Left lobe of liver (tissue), 2 donors: ENCODE data around the gene CABLES1. TPM values are rescaled to one million over a fixed set of nuclear protein-coding genes. Genes with fewer than 3 reads are reported as not detected.
A peak's percentile ranks its signal among the peaks of the same experiment; 100 is the strongest.
"Not testable (repeated sequence)": the region's sequence is repeated elsewhere in the genome, so short reads cannot be mapped to it uniquely, and the experiment has no call there.

Experiments used
- ATAC-seq: fragments of 200-7000 bp; cut with Tn5 transposase; one replicate; pipeline ENCODE4 v1.9.1; 2020; ENCODE audit warnings: mild to moderate bottlenecking, moderate library complexity
- DNase-seq: peaks from one replicate; pipeline ENCODE4 v3.0.0-alpha.2; 2020; ENCODE audit warnings: low spot score
- total RNA-seq: library from RNA; stranded (reverse); gene quantifications from one replicate; pipeline ENCODE4 v1.2.1, GENCODE V29; 2021
- donor health status: DM: no; HTN: no; CAD: no; lungs with moderate emphysema.
- donor health status: DM: no; HTN: yes; CAD: no.

CABLES1 gene
- total RNA-seq, 1 donor from 2014 or later, result 12.8 TPM

- ATAC-seq, result no peak
These were observed 146.5 kb downstream of the CABLES1 start for GRCh38 chr18:23281626-23282436.

GRCh38 chr18:23282437-23282781 is 147.1 kb downstream of the CABLES1 start:
- no peak for DNase-seq
- ATAC-seq, result no peak

More at GRCh38 chr18:23281626-23282436, 146.5 kb downstream of the CABLES1 start:
- no peak for DNase-seq

GRCh38 chr18:23283916-23284430 is 148.7 kb downstream of the CABLES1 start:
- no peak for ATAC-seq

GRCh38 chr18:23284629-23285028 is 149.3 kb downstream of the CABLES1 start:
- no peak for DNase-seq
- no peak for ATAC-seq

More at GRCh38 chr18:23283916-23284430, 148.7 kb downstream of the CABLES1 start:
- no peak for DNase-seq

GRCh38 chr18:23285581-23285980 is 150.3 kb downstream of the CABLES1 start:
- not testable (repeated sequence) for DNase-seq, ATAC-seq

GRCh38 chr18:23291456-23292205 is 156.3 kb downstream of the CABLES1 start:
- no peak for DNase-seq
- ATAC-seq, result no peak

- DNase-seq (no peak), ATAC-seq (no peak)
These were observed 165.0 kb downstream of the CABLES1 start for GRCh38 chr18:23300231-23300805.

GRCh38 chr18:23301972-23302371 is 166.7 kb downstream of the CABLES1 start:
- DNase-seq (no peak), ATAC-seq (no peak)

GRCh38 chr18:23302511-23302850 is 167.2 kb downstream of the CABLES1 start:
- ATAC-seq, result no peak
- no peak for DNase-seq

- DNase-seq (no peak), ATAC-seq (peak; percentile 41)
These were observed 167.7 kb downstream of the CABLES1 start for GRCh38 chr18:23302851-23303527.

GRCh38 chr18:23306822-23307221 is 171.5 kb downstream of the CABLES1 start:
- DNase-seq (no peak), ATAC-seq (no peak)

GRCh38 chr18:23307567-23308295 is 172.4 kb downstream of the CABLES1 start:
- no peak for DNase-seq
- ATAC-seq, result no peak

Other genes starting within 250 kb of the CABLES1 start
- gene RBBP8, start 202.2 kb upstream of the CABLES1 start, total RNA-seq, result 11.7 TPM